Gastroesophageal sphincter (tissue), 4 donors: ENCODE measurements around the gene SCD. TPM values are rescaled to one million over a fixed set of nuclear protein-coding genes. Genes with fewer than 3 reads are reported as not detected.

Experiments
- ATAC-seq: fragments of 150-250 bp; one replicate; pipeline ENCODE4 v1.9.1; 2016; ENCODE audit warnings: mild to moderate bottlenecking, moderate library complexity
- H3K27ac ChIP-seq, 4 donors: fragments of 200-600 bp; sonication (generic) in 3 of 4; 1 replicate in 3 of 4; 2 replicates in 1 of 4; pipeline ENCODE4 v1.5.1; 2016 to 2019
- H3K27me3 ChIP-seq: fragments of 200-600 bp; sonication (generic); one replicate; pipeline ENCODE4 v1.5.1; 2019
- H3K36me3 ChIP-seq, 2 donors: fragments of 200-600 bp; sonication (generic); one replicate each; pipeline ENCODE4 v1.5.1; 2019; ENCODE audit warnings: control low read depth in 1 of 2
- H3K4me1 ChIP-seq, 3 donors: fragments of 200-600 bp; sonication (generic); 1 replicate in 2 of 3; 2 replicates in 1 of 3; pipeline ENCODE4 v1.5.1; 2016 to 2019; ENCODE audit warnings: control low read depth in 2 of 3
- H3K4me3 ChIP-seq, 2 donors: fragments of 200-600 bp; sonication (generic); one replicate each; pipeline ENCODE4 v1.5.1; 2019; ENCODE audit warnings: mild to moderate bottlenecking in 1 of 2, moderate library complexity in 1 of 2
- H3K9me3 ChIP-seq, 3 donors: fragments of 200-600 bp; sonication (generic); one replicate each; pipeline ENCODE4 v1.5.1; 2017 to 2019; ENCODE audit warnings: control low read depth in 2 of 3
- EP300 ChIP-seq: sonication (generic); formaldehyde crosslinking; IDR thresholded peaks from one replicate; pipeline ENCODE4 v1.6.1; 2017; ENCODE audit warnings: antibody characterized with exemption, mild to moderate bottlenecking
- POLR2A ChIP-seq, 2 donors: fragments of 450-650 bp; IDR thresholded peaks; one replicate each; pipeline ENCODE4 v1.6.1; 2017; ENCODE audit warnings: antibody characterized with exemption in 2 of 2, mild to moderate bottlenecking in 2 of 2, moderate library complexity in 1 of 2
- POLR2AphosphoS5 ChIP-seq: sonication (generic); formaldehyde crosslinking; IDR thresholded peaks from one replicate; pipeline ENCODE4 v1.6.1; 2017; ENCODE audit warnings: antibody characterized with exemption
- WGBS, 2 donors: methylation state at CpG; one replicate each; pipeline ENCODE4 v1.1.5; 2018; ENCODE audit warnings: low coverage in 1 of 2; 5-methylcytosine and 5-hydroxymethylcytosine counted together
- total RNA-seq, 4 donors: library from RNA; depleted of rRNA; stranded (reverse); fragments of >200 nt; gene quantifications; one replicate each; pipeline ENCODE4 v1.1.0, GENCODE V29; 2016
- TF ChIP-seq, protein P1 (sequence below), 4 experiments: fragments of 200-600 bp in 2 of 4; fragments of 450-650 bp in 2 of 4; sonication (generic) in 1 of 4; IDR thresholded peaks; one replicate each; pipeline ENCODE4 v1.5.1; 2017 to 2019; ENCODE audit warnings: antibody characterized with exemption in 4 of 4, mild to moderate bottlenecking in 2 of 4, moderate library complexity in 2 of 4

SCD gene
- total RNA-seq, 4 donors from 2014 or later: 9.1 to 25.2 (median 14.0) TPM

- Histone ChIP-seq H3K9me3 (no peaks in the 10 kb centered on the region), H3K4me3 (peak overlapping the region; percentile 44 to 63), H3K27me3 (peaks cover 57% of the 10 kb centered on the region), H3K36me3 (peaks cover 0 to 9% of the 10 kb centered on the region in 2 donors), H3K27ac (peak overlapping the region in 2 of 4 donors; percentile 45 to 72), H3K4me1 (peaks cover 0 to 24% (median 16%) of the 10 kb centered on the region in 3 donors)
- TF ChIP-seq POLR2AphosphoS5: no peak
- no peak for TF ChIP-seq POLR2A (IDR thresholded peaks at IDR 0.05)
- TF ChIP-seq, protein P1, sequence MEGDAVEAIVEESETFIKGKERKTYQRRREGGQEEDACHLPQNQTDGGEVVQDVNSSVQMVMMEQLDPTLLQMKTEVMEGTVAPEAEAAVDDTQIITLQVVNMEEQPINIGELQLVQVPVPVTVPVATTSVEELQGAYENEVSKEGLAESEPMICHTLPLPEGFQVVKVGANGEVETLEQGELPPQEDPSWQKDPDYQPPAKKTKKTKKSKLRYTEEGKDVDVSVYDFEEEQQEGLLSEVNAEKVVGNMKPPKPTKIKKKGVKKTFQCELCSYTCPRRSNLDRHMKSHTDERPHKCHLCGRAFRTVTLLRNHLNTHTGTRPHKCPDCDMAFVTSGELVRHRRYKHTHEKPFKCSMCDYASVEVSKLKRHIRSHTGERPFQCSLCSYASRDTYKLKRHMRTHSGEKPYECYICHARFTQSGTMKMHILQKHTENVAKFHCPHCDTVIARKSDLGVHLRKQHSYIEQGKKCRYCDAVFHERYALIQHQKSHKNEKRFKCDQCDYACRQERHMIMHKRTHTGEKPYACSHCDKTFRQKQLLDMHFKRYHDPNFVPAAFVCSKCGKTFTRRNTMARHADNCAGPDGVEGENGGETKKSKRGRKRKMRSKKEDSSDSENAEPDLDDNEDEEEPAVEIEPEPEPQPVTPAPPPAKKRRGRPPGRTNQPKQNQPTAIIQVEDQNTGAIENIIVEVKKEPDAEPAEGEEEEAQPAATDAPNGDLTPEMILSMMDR (IDR thresholded peaks at IDR 0.05): no peak
- TF ChIP-seq EP300: no peak
- no peak for ATAC-seq
- WGBS, 2 donors: 5 to 16% methylated on average over 8 to 27 of the region's 32 CpGs
Measured at GRCh38 chr10:100347568-100348195, 649 bp downstream of the SCD start.

DNA sequence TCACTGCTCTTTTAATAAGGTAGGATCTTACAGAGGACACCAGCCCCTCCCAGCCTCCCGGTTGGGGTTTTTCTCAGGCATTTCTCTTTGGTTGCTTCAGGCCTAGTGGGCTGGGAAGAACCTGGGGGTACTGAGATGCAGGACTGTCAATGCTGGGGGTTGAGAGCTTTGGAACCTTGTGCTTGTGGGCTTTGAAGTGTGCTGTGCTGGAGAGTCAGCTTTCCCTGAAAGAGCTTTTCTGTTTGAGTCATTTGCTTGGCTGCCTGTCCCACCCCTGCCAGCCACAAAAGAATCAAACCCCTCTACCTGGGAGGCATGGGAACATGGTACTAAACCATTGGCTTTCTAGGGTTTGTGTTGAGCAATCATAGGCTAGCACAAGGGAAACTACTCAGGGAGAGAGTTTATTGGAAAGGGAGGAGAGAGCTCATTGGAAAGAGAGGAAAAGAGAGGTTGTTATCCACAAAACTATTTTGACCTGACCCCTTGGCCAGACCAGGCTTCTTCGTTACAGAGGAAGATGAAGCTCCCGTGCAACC is 1.4 kb downstream of the SCD start:
- WGBS, 2 donors: 87 to 100% methylated on average over 2 to 3 of the region's 3 CpGs
- no peak for ATAC-seq
- Histone ChIP-seq H3K4me1 (peaks cover 0 to 24% (median 16%) of the 10 kb centered on the region in 3 donors), H3K9me3 (no peaks in the 10 kb centered on the region), H3K27me3 (peaks cover 57% of the 10 kb centered on the region), H3K4me3 (peak overlapping the region in 1 of 2 donors; percentile 63), H3K36me3 (peaks cover 0 to 11% of the 10 kb centered on the region in 2 donors), H3K27ac (no peak overlapping the region)
- TF ChIP-seq POLR2A (IDR thresholded peaks at IDR 0.05) (no peak), POLR2AphosphoS5 (no peak)

GRCh38 chr10:100349087-100349486 is 2.1 kb downstream of the SCD start:
- Histone ChIP-seq H3K27ac (no peak overlapping the region), H3K4me3 (no peak overlapping the region), H3K36me3 (peaks cover 0 to 17% of the 10 kb centered on the region in 2 donors), H3K4me1 (peaks cover 0 to 24% (median 16%) of the 10 kb centered on the region in 3 donors), H3K27me3 (peaks cover 57% of the 10 kb centered on the region), H3K9me3 (no peaks in the 10 kb centered on the region)
- TF ChIP-seq EP300: no peak
- no peak for TF ChIP-seq POLR2AphosphoS5
- TF ChIP-seq POLR2A (IDR thresholded peaks at IDR 0.05): no peak
- TF ChIP-seq, protein P1 (IDR thresholded peaks at IDR 0.05): no peak
- WGBS, 2 donors: 83 to 100% methylated on average over 2 of the region's 5 CpGs
- no peak for ATAC-seq

GRCh38 chr10:100349672-100350071 is 2.6 kb downstream of the SCD start:
- TF ChIP-seq EP300 (no peak), POLR2AphosphoS5 (no peak), POLR2A (IDR thresholded peaks at IDR 0.05) (no peak)
- TF ChIP-seq, protein P1 (IDR thresholded peaks at IDR 0.05): no peak
- Histone ChIP-seq H3K27ac (no peak overlapping the region), H3K36me3 (peaks cover 0 to 22% of the 10 kb centered on the region in 2 donors), H3K4me3 (no peak overlapping the region), H3K4me1 (peaks cover 0 to 24% (median 16%) of the 10 kb centered on the region in 3 donors), H3K9me3 (no peaks in the 10 kb centered on the region), H3K27me3 (peaks cover 57% of the 10 kb centered on the region)
- no peak for ATAC-seq
- no CpG with 5 or more reads among the region's 3 CpGs for WGBS, 2 donors

DNA sequence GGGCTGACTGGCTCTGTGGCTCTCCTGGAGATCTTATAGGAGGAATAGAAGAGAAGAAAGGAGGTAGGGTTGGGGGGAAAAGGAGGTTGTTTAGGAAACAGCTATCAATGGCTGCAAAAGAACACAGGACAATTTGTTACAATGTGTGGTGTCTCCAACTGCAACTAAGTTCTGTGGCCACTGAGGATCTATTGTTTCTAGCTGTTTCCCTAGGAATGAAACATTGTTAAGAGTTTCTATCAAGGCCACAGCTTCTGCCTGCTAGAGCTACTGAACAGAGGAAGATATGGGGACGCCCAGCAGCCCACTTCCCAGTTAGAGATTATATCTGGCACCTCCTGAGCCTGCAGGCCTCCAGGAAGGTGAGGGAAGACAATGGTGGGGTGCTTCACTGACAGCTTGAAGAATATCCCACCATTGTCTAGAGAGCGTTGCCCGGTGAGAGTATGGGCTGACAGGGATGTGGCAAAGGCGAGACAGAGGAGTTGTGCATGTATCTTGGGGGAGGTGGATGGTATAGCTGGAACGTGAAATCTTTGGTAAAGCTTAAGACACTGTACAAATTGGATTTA is 4.0 kb downstream of the SCD start:
- no peak for ATAC-seq
- no peak overlapping the region for H3K4me3 ChIP-seq
- H3K4me1 ChIP-seq: peaks cover 0 to 21% (median 15%) of the 10 kb centered on the region in 3 donors
- peaks cover 0 to 22% of the 10 kb centered on the region in 2 donors for H3K36me3 ChIP-seq
- H3K9me3 ChIP-seq: no peaks in the 10 kb centered on the region
- no peak overlapping the region for H3K27ac ChIP-seq
- H3K27me3 ChIP-seq: peaks cover 47% of the 10 kb centered on the region
- WGBS, 2 donors: 91% methylated on average over 4 of the region's 5 CpGs; no CpG with 5 or more reads in 1 of the 2 donors
- TF ChIP-seq POLR2A (IDR thresholded peaks at IDR 0.05) (no peak), EP300 (no peak), POLR2AphosphoS5 (no peak)
- TF ChIP-seq, protein P1 (IDR thresholded peaks at IDR 0.05): no peak
